GM21576 (cell line): ENCODE data around the gene SHC2.
"Not testable (repeated sequence)": the region's sequence is repeated elsewhere in the genome, so short reads cannot be mapped to it uniquely, and the experiment has no call there.

Experiments used
- ATAC-seq: cut with Tn5 transposase; IDR thresholded peaks from one replicate; pipeline ENCODE4 v1.9.1; 2021; ENCODE audit warnings: mild to moderate bottlenecking, moderate library complexity; ENCODE audit not compliant: unreplicated experiment

SHC2 gene

DNA sequence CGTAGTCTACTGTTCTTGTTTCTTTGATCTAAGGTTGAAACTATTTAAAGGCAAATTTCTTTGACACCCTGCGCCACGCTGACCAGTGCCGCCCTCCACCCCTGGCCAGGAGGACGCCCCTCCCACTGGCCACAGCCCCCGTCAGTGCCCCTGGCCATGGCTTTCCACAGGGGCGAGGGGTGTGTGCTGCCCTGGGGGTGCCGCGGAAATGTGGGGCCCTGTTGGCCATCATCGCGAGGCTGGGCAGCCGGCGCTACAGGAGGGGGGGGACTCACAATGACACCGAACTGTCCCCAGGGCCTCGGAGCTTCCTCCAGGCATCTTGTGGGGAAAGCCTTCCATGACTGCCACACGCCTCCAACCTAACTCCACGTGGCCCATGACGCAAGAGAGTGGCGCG, 10.9 kb downstream of the SHC2 start:
- no peak for ATAC-seq

DNA sequence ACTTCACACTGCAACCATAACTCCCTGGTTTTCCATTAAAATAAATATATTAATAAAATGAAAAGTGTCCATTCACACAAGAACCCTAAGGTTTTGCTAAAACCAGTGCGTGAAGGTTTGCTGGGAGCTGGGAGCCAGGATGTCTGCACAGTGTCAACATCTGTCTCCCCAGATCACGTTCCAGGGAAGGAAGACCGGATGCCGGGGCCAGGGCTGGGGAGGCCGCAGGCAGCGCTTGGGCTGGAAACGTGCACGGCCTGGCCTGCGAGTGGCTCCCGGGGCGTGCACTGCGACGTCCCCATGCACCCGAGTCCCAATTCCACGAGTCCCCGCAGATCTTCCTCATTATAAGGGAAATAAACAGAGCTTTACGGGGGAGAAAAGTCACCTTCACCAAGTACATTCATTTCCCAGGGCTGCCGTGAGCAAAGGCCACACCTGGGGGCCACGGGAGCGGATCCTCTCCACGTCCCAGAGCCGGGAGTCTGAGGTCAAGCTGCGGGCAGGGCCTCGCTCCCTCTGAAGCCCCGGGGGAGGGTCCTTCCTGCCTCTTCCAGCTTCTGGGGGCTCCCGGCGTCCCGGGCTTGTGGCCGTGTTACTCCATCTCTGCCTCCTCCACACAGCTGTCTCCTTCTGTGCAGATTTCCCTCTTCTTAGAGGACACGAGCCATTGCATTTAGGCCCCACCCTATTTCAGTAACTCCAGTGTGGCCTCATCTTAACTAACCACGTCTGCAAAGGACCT, 12.8 kb downstream of the SHC2 start:
- no peak for ATAC-seq

DNA sequence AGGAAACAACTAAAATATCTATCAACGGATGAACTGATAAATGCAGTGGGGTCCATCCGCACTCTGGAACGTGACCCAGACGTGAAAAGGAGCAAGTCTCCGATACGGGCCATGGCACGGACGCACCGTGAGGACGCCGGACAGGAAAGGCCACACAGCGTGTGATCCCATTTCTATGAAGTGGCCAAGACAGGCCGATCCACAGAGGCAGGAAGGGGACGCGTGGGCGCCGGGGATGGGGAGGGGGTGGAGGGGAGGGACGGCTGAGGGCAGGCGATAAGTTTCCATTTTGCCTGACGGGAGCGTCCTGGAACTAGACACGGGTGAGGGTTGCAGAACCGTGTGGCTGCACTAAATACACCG, 13.8 kb downstream of the SHC2 start:
- ATAC-seq = no peak

DNA sequence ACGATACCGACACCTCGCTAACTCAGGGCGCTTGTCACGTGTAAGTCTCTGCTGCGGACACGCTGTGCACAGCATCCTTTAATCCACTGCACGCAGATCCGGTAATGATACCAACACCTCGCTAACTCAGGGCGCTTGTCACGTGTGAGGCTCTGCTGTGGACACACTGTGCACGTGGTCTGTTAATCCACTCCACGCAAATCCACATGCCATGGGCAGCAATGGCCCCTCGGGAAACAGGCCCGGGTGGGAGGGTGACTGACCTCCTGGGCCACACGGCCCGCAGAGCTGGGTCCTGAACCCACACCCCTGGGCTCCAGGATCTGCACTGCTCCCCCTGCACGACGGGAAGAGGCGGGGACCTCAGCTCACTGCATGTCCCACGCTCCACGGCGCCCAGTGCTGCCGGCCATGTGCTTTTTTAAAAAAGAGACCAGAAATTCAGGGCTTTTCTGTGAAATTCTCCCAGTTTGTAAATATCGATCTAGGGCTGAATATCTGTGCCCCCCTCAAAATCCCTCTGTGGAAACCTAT, 16.1 kb downstream of the SHC2 start:
- no peak for ATAC-seq

DNA sequence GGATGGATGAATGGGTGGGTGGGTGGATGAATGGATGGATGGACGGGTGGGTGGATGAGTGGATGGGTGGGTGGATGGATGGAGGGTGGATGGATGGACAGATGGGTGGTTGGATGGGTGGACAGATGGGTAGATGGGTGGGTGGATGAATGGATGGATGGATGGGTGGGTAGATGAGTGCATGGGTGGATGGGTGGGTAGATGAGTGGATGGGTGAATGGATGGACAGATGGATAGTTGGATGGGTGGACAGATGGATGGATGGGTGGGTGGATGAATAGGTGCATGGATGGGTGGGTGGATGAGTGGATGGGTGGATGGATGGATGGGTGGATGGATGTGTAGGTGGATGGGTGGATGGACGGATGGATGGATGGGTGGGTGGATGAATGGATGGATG, 17.8 kb downstream of the SHC2 start:
- ATAC-seq = no peak

DNA sequence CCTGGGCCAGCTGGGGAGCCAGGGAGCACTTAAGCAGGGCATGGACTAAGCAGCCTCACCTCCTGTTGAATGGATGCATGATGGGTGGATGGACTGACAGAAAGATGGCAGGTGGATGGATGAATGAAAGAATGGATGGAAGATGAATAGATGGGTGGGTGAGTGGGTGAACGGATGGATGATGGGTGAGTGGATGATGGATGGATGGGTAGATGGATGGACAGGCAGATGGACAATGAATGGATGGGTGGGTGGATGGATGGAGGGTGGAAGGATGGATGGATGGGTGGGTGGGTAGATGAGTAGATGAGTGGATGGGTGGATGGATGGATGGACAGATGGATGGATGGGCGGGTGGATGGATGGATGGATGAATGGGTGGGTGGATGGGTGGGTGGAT, 18.7 kb downstream of the SHC2 start:
- no peak for ATAC-seq

DNA sequence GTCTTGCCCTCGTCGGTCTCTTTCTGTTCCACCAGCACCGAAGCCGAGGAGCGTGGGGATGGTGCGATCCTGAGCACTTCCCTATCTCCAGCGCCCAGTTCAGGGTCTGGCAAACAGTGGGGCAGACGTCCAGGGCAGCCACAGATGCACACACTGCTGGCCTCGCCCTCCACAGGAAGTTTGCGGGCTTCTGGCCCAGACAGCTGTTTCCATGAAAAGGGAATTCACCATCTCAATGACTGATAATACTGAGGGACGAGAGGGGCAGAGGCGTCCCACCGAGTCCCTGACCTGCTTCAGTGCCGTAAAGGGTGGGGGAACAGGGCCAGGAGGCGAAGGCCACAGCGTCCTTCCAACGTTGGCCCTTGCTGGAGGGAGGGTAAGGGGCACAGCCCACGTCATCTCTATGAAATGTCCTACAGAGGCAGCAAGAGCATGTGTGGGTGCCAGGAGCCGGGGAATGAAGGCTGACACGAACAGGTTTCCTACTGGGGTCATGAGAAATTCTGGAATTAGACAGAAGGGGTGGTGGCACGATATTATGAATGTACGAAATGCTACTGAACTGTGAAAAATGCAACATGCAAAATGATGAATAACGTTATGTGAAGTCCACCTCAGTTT, 19.5 kb downstream of the SHC2 start:
- no peak for ATAC-seq

DNA sequence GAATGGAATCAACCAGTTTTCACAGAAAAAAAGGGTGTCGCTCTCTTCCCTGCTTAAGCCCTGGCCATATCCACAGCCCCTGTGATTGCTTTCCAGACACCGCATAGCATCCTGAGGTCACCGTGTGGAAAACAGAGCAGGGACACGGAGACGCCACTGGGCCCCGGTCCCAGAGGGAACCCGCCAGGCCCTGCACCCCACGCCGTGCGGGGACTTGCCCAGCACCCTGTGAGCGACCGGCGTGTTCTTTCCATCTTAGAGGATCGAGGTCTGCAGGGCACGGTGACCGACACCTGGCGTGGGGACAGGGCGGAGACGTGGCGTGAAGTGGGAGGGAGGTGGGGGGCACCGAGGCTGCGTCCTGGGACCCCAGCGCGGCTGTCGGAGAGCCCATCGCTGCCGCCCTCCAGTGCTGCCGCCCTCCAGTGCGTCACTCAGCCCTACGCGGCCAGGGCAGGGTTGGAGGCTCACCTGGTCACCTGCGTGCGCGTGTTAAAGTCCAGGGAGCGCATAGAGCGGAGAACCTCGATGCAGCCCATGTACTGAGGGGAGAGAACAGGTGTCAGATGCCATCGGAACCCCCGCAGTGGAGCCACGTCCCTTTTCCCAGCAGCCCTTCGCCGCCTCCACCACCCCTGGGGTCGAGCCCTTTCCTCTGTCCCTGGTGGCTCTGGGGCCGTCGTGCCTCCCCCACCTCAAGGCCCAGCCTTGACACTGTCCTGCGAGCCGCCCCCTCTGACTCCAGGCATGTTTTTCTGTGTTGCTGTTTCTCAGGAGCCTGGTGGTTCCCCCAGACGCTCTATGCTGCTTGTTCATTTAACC, 20.2 kb downstream of the SHC2 start:
- ATAC-seq = no peak

DNA sequence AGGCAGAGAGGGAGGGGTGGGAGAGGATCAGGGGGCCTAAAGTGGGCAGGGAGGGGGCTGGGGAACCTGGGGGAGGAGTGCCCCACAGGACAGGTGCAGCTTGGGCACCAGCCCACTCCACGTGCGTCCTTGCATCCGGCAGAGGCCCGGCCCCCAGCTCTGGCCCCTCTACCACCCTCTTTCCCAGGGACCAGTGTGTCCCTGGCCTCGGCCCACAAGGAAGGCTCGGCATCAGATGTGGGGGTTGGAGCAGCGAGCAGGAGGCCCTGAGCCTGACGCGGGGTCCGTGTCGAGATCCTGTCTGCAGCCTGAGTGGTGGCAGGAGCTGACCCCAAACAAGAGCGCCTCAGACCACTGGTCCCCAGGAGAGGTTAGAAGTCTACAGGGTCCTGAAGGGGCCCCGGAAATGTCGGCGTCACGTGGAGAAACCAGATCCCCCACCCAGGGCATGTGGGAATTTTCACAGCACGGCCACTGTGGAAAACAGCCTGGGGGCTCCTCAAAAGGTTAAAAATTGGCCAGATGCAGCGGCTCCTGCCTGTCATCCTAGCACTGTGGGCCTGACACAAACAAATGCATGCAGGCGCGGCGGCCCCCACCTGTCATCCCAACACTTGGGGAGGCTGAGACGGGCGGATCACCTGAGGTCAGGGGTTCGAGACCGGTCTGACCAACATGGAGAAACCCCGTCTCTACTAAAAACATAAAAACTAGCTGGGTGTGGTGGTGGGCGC, 21.5 kb downstream of the SHC2 start:
- ATAC-seq = no peak

DNA sequence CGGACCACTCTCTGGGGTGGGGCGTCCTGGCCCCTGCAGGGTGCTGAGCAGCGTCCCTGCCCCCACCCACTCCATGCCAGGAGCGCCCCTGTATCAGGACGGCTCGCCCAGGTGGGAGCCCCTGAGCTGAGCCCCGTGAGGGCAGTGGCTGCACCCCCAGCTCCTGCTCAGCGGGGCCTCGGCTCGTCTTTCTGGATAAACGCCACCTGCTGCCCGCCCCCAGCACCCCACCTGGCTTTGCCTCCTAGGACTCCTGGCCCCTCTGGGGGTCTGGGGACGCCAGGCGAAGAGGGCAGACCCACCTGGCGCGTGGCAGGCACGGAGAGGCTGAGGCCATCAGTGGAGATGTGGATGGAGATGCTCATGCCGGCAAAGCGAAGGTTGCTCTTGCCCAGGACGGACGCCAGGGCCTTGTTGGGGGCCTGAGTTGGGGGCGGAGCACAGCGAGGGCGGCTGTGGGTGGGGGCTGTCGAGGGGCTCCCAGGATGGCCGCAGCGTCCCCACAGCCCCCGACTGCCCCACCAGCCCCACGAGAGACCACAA, 22.3 kb downstream of the SHC2 start:
- ATAC-seq = no peak

DNA sequence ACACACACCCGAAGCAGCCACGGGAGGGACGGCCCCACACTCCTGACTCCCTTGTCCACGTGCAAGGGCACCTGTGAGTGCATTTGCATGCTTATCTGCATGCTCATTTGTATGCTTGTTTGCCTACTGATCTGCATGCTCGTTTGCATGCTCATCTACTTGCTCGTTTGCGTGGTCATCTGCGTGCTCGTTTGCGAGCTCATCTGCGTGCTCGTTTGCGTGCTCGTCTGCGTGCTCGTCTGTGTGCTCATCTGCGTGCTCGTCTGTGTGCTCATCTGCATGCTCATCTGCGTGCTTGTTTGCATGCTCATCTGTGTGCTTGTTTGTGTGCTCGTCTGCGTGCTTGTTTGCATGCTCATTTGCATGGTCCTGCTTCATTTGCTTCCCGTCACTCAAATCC, 23.8 kb downstream of the SHC2 start:
- no peak for ATAC-seq

DNA sequence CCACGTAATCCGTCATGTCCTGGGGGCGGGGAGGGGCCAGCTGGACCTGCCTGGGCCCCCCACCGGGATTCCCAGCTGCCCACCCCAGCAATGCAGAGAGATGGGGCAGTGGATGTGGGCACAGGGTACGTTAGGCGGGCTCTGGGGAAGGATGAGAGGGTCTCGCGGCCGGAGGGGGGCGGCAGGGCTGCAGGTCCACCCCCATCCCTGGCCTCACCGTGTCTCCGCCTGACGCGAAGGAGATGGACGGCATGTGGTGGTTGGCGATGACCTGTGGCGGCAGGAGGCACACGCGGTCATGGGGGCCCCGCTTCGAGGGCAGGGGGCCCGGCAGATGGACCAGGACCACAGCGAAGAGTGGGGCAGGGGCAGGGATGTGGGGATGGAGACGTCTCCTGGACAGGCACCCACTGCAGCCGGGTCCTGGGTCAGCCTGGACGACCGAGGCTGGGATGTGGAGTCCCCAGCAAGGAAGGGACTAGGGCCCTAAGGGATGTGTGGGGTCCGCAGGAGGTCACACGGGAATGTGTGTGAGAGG, 24.4 kb downstream of the SHC2 start:
- no peak for ATAC-seq

DNA sequence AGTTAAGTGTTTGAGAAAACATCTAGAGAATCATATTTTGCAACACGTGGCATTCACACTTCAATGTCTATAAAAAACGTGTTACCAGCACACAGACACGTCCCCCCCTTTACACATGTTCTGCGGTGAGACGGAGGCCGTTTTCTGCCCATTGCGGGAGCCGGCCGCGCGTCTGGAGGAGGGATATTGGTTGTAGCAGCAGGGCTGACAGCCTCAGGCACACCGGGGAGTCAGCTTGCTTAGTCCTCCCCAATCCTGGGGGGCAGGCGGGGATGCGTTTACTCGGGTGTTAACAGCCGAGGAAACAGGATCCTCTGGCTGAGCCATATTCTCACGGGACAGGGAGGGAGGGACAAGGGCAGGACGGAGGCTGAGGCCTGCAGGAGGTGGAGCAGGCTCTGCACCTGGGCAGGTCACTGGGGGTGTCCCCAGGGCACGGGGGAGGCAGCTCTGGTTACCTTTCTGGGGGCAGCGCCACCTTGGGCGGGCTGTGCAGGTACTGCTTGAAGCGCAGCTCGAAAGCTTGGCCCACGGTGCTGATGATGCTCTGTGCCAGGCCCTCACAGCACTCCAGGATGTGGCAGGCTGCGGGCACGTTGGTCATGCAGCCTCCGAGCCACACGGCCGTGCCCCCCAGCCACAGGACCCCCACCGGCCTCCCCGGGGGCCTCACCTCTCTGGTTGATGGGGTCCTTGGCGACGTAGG, 25.0 kb downstream of the SHC2 start:
- no peak for ATAC-seq

DNA sequence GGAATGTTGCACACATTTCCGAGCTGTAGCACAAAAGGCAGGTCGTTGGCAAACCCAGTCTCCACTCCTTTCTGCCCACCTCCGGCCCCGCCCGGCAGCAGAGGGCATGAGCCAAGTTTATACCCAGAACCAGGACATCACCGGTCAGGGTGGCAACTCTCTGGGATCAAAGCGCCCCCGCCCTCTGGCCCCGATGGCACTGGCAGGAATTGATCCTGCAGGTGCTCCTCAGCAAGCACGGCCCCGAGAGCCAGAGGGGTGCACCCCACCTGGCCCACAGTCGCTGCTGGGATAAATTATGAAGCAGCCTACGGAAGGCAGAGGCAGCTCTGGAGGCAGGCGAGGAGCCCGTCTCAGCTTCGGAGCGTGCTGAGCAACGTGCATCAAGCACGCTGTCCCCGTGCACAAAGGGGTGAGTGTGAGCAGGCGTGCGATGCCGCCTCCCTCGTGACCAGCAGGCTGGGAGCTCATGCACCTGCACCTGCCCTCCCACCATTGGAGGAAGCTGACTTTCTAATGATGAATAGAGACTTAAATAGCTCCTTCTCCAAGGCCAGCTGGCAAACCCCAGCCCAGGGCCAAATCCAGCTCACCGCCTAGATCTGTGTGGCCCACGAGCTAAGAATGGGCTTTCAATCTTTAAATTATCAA, 25.7 kb downstream of the SHC2 start:
- no peak for ATAC-seq

DNA sequence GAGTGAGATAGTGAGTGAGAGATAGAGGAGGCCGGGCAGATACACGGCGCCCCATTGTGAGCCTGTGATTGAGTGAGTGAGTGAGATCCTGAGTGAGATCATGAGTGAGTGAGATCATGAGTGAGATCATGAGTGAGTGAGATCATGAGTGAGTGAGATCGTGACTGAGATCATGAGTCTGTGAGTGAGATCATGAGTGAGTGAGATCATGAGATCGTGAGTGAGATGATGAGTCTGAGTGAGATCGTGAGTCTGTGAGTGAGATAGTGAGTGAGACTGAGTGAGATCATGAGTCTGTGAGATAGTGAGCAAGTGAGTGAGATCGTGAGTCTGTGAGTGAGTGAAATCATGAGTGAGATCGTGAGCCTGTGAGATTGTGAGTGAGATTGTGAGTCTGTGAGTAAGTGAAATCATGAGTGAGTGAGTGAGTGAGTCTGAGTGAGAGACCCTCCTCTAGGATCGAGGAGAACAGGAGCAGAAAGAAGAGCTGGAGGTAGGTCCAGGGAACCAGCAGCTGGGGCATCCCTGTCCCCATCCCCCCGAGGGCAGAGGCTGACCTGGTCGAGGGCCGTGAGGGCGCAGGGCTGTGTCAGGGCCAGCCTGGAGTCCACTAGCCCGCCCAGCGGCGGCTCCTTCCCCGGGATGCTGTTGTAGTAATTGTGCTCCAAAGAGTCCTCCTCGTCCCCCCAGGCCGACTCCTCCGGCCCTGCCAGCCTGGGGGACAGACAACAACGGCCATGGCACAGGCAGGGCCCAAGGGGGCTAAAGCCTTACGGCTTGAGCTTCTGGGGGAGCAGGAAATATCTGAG, 26.5 kb downstream of the SHC2 start:
- no peak for ATAC-seq

DNA sequence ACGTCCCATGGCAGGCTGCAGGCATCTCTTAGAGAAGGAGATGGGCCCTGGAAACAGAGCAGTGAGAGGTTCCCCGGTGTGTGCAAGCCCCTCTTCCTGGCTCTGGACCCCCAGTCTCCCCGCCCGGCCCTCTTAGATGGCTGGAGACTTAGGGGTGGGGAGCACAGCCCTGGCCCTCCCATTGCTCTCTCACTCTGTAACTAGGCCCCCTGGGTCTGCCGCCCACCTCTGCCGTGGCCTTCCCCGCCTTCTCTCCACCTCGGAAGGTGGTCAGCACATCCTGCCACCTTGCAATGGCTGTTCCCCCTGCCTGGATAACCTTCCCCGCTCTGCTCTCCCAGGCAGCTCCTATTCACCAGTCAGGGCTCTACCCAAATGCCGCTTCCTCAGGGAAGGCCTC, 30.1 kb downstream of the SHC2 start:
- ATAC-seq = no peak

DNA sequence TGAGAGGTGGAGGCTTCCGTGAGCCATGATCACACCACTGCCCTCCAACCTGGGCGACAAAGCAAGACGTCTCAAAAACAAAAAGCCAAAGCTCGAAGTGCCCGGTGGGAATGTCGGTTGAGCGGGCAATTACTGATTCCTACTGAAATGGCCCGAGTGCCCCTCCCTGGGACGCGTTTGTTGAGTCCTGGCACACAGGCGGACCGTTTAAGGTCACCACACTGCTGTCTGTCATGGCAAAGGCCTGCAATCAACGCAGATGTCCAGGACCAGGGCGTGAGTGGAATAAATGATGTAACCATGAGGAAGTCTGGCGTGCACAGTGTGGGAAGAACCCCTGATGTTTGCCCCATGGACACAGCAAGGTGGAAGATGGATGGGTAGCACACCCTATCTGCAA, 32.7 kb downstream of the SHC2 start:
- no peak for ATAC-seq

DNA sequence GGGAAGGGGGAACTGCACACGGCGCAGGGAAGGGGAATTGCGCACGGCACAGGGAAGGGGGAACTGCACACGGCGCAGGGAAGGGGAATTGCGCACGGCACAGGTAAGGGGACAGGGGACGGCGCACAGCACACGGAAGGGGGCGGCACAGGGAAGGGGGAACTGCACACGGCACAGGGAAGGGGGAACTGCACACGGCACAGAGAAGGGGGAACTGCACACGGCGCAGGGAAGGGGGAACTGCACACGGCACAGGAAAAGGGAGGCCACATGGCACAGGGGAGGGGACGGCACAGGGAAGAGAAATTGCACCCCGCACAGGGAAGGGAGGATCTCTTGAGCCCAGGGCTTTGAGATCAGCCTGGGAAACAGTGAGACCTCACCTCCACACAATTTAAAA, 33.2 kb downstream of the SHC2 start:
- not testable (repeated sequence) for ATAC-seq
